Measurements from ENCODE around the gene ABCC3. TPM values are rescaled to one million over a fixed set of nuclear protein-coding genes. Genes with fewer than 3 reads are reported as not detected.

The ABCC3 gene
- total and polyA plus RNA-seq, 2 donors = 1.8 to 3.7 TPM

Other genes starting within 250 kb of the ABCC3 start
- gene LRRC59, start 237.4 kb upstream of the ABCC3 start, total RNA-seq = 38.7 TPM
- gene LRRC59, start 237.4 kb upstream of the ABCC3 start, polyA plus RNA-seq = 27.8 TPM
- 13.4 TPM for gene ACSF2, start 208.7 kb upstream of the ABCC3 start, total RNA-seq
- gene ACSF2, start 208.7 kb upstream of the ABCC3 start, polyA plus RNA-seq = 41.6 TPM
- 0.05 TPM for gene CHAD, start 166.0 kb upstream of the ABCC3 start, total RNA-seq
- gene CHAD, start 166.0 kb upstream of the ABCC3 start, polyA plus RNA-seq = 0.37 TPM
- gene RSAD1, start 156.0 kb upstream of the ABCC3 start, total RNA-seq = 18.7 TPM
- 36.4 TPM for gene RSAD1, start 156.0 kb upstream of the ABCC3 start, polyA plus RNA-seq
- 1.2 TPM for gene MYCBPAP, start 126.4 kb upstream of the ABCC3 start, total RNA-seq
- gene MYCBPAP, start 126.4 kb upstream of the ABCC3 start, polyA plus RNA-seq = 1.5 TPM
- 2.2 TPM for gene EPN3, start 102.1 kb upstream of the ABCC3 start, total RNA-seq
- gene EPN3, start 102.1 kb upstream of the ABCC3 start, polyA plus RNA-seq = 5.3 TPM
- 8.0 TPM for gene SPATA20, start 87.7 kb upstream of the ABCC3 start, total RNA-seq
- 12.4 TPM for gene SPATA20, start 87.7 kb upstream of the ABCC3 start, polyA plus RNA-seq
- 0.38 TPM for gene CACNA1G, start 74.2 kb upstream of the ABCC3 start, total RNA-seq
- gene CACNA1G, start 74.2 kb upstream of the ABCC3 start, polyA plus RNA-seq = 0.27 TPM
- gene ANKRD40, start 73.0 kb downstream of the ABCC3 start, total RNA-seq = 16.6 TPM
- gene ANKRD40, start 73.0 kb downstream of the ABCC3 start, polyA plus RNA-seq = 11.9 TPM
- 145 TPM for gene LUC7L3, start 84.7 kb downstream of the ABCC3 start, total RNA-seq
- 200 TPM for gene LUC7L3, start 84.7 kb downstream of the ABCC3 start, polyA plus RNA-seq
- not detected for gene ANKRD40CL, start 132.6 kb downstream of the ABCC3 start, total RNA-seq
- gene ANKRD40CL, start 132.6 kb downstream of the ABCC3 start, polyA plus RNA-seq = 0.05 TPM
- 0.14 TPM for gene WFIKKN2, start 200.7 kb downstream of the ABCC3 start, total RNA-seq
- 0.82 TPM for gene WFIKKN2, start 200.7 kb downstream of the ABCC3 start, polyA plus RNA-seq
- gene TOB1, start 231.5 kb downstream of the ABCC3 start, total RNA-seq = 7.7 TPM
- 49.3 TPM for gene TOB1, start 231.5 kb downstream of the ABCC3 start, polyA plus RNA-seq

Data from thymus (tissue), 2 donors.